ENCODE data around the gene NES. TPM values are rescaled to one million over a fixed set of nuclear protein-coding genes. Genes with fewer than 3 reads are reported as not detected.

The NES gene
- total RNA-seq, 2 experiments from 2014 or later = not detected

GRCh38 chr1:156711011-156711817 is 34.0 kb upstream of the NES start:
- Mint-ChIP-seq H3K4me1 (ENCODE audit: low read depth) (peaks cover 16% of the 10 kb centered on the region), H3K4me3 (no peak overlapping the region), H3K27me3 (no peaks in the 10 kb centered on the region), H3K9me3 (no peaks in the 10 kb centered on the region), H3K27ac (no peak overlapping the region), H3K36me3 (ENCODE audit: low read depth) (peaks cover 2% of the 10 kb centered on the region)
- CTCF ChIA-PET = interaction anchor here (0.9 to 9.2 kb wide), 7 partner anchors 16 to 179 kb away, joined by 3 to 91 read pairs (median 4); partner anchors contain the start of genes ISG20L2 and METTL25B
- TF ChIP-seq, protein P1, sequence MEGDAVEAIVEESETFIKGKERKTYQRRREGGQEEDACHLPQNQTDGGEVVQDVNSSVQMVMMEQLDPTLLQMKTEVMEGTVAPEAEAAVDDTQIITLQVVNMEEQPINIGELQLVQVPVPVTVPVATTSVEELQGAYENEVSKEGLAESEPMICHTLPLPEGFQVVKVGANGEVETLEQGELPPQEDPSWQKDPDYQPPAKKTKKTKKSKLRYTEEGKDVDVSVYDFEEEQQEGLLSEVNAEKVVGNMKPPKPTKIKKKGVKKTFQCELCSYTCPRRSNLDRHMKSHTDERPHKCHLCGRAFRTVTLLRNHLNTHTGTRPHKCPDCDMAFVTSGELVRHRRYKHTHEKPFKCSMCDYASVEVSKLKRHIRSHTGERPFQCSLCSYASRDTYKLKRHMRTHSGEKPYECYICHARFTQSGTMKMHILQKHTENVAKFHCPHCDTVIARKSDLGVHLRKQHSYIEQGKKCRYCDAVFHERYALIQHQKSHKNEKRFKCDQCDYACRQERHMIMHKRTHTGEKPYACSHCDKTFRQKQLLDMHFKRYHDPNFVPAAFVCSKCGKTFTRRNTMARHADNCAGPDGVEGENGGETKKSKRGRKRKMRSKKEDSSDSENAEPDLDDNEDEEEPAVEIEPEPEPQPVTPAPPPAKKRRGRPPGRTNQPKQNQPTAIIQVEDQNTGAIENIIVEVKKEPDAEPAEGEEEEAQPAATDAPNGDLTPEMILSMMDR (IDR thresholded peaks at IDR 0.05) = no peak
- POLR2A ChIA-PET = interaction anchor here (0.7 kb wide), 2 partner anchors 33 to 382 kb away, joined by 3 read pairs; no protein-coding TSS in a partner anchor
- intact Hi-C loops (cut with micrococcal nuclease) = no loop called here
- DNase-seq (no peak), ATAC-seq (no peak)

GRCh38 chr1:156709757-156710489 is 32.7 kb upstream of the NES start:
- Mint-ChIP-seq H3K9me3 (no peaks in the 10 kb centered on the region), H3K4me1 (ENCODE audit: low read depth) (peaks cover 27% of the 10 kb centered on the region), H3K4me3 (no peak overlapping the region), H3K36me3 (ENCODE audit: low read depth) (no peaks in the 10 kb centered on the region), H3K27me3 (peaks cover 5% of the 10 kb centered on the region), H3K27ac (no peak overlapping the region)
- CTCF ChIA-PET = interaction anchor here (1.1 to 13.0 kb wide), 4 partner anchors 17 to 150 kb away, joined by 3 to 271 read pairs (median 82); partner anchors contain the start of genes ISG20L2 and METTL25B
- DNase-seq (no peak), ATAC-seq (no peak)
- TF ChIP-seq, protein P1 (IDR thresholded peaks at IDR 0.05) = no peak
- POLR2A ChIA-PET = no interaction called here
- intact Hi-C loops (cut with micrococcal nuclease) = no loop called here

DNA sequence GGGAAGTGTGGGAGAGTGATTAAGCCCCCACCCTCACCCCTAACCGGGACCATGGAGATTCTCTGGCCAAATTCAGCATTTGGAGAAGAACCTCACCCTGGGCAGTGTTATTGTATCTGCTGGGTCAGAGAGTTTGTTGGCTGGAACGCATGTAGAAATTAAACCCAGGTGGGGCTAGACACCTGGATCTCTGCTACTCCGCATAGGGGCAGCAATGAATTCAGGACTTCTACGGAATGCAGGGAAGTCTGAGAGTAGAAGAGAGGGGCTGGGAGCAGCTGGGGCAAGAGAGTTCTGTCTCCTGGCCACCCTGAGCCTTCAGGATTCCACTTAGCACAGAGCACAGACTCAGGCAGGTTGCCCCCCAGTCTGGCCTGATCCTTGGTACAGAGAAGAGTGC is 31.8 kb upstream of the NES start:
- no peaks in the 10 kb centered on the region for H3K9me3 Mint-ChIP-seq
- H3K4me1 Mint-ChIP-seq (ENCODE audit: low read depth) = peaks cover 32% of the 10 kb centered on the region
- TF ChIP-seq, protein P1 (IDR thresholded peaks at IDR 0.05) = no peak
- H3K27ac Mint-ChIP-seq = no peak overlapping the region
- intact Hi-C loops (cut with micrococcal nuclease) = no loop called here
- peaks cover 10% of the 10 kb centered on the region for H3K27me3 Mint-ChIP-seq
- ChIA-PET CTCF (interaction anchor here (0.9 to 13.0 kb wide), 3 partner anchors 17 to 183 kb away, joined by 3 to 271 read pairs (median 108); partner anchors contain the start of genes ISG20L2 and METTL25B), POLR2A (interaction anchor here (1.1 kb wide), 1 partner anchor 13 kb away, joined by 3 read pairs; no protein-coding TSS in a partner anchor)
- no peak overlapping the region for H3K4me3 Mint-ChIP-seq
- DNase-seq (no peak), ATAC-seq (no peak)
- H3K36me3 Mint-ChIP-seq (ENCODE audit: low read depth) = no peaks in the 10 kb centered on the region

GRCh38 chr1:156708218-156708661 is 31.0 kb upstream of the NES start:
- H3K27me3 Mint-ChIP-seq = peaks cover 17% of the 10 kb centered on the region
- no peak for DNase-seq
- no peaks in the 10 kb centered on the region for H3K36me3 Mint-ChIP-seq (ENCODE audit: low read depth)
- ChIA-PET CTCF (interaction anchor here (0.9 to 13.0 kb wide), 10 partner anchors 16 to 184 kb away, joined by 3 to 271 read pairs (median 9); partner anchors contain the start of genes INSRR, ISG20L2 and METTL25B), POLR2A (interaction anchor here (0.9 to 1.1 kb wide), 2 partner anchors 8 to 13 kb away, joined by 3 to 4 read pairs; no protein-coding TSS in a partner anchor)
- H3K27ac Mint-ChIP-seq = no peak overlapping the region
- TF ChIP-seq, protein P1 (IDR thresholded peaks at IDR 0.05) = no peak
- no peak for ATAC-seq
- H3K9me3 Mint-ChIP-seq = no peaks in the 10 kb centered on the region
- peaks cover 34% of the 10 kb centered on the region for H3K4me1 Mint-ChIP-seq (ENCODE audit: low read depth)
- no peak overlapping the region for H3K4me3 Mint-ChIP-seq
- intact Hi-C loops (cut with micrococcal nuclease) = no loop called here
